Activated T-helper 17 cell treated with anti-CD3 and anti-CD28 coated beads, Interleukin-2, amount 50 U/mL, for 72 hours (primary cell): ENCODE measurements around the gene PDK1. TPM values are rescaled to one million over a fixed set of nuclear protein-coding genes. Genes with fewer than 3 reads are reported as not detected.

Experiments used
- total RNA-seq, 2 donors: library from RNA; stranded (reverse); gene quantifications; one replicate each; pipeline ENCODE4 v1.2.3, GENCODE V29; 2022

PDK1 gene
- total RNA-seq, 2 donors from 2014 or later, result 43.9 to 95.8 TPM

Other genes with a start within 250 kb of the PDK1 start
- gene ITGA6, start 128.5 kb upstream of the PDK1 start, total RNA-seq, result 1 to 10 TPM; 2.2 to 4.9 TPM
- gene RAPGEF4, start 179.8 kb downstream of the PDK1 start, total RNA-seq, result 1 to 10 TPM; 1.4 to 2.2 TPM